IMR-90 (cell line): ENCODE measurements around the gene CD46. TPM values are rescaled to one million over a fixed set of nuclear protein-coding genes. Genes with fewer than 3 reads are reported as not detected.

Experiments used
- ATAC-seq: fragments of 200-7000 bp; cut with Tn5 transposase; 2 replicates; pipeline ENCODE4 v1.9.1; 2020; ENCODE audit warnings: low read depth, mild to moderate bottlenecking, moderate library complexity
- BruUV-seq: library from RNA; stranded (reverse); fragments of 400-500 nt; replicated peaks from 2 replicates; lab custom pipeline; 2021; lab: Mats Ljungman, UMichigan
- CTCF ChIA-PET: fragments of 300-600 bp; formaldehyde crosslinking; extraction: SDS; loops from one replicate; lab custom pipeline; 2021; ENCODE audit warnings: antibody characterized with exemption; lab: Yijun Ruan, JAX
- POLR2A ChIA-PET: fragments of 300-600 bp; sonication (Branson Sonifier 250); formaldehyde crosslinking; loops from one replicate; lab custom pipeline; 2022; ENCODE audit warnings: antibody characterized with exemption; ENCODE audit not compliant: unreplicated experiment; lab: Charles Lee
- DNase-seq: peaks from one replicate; pipeline ENCODE4 v3.0.0; 2013
- H2AFZ ChIP-seq: replicated peaks from 2 replicates; pipeline ENCODE3; 2013; ENCODE audit warnings: low read length, mild to moderate bottlenecking; ENCODE audit not compliant: poor library complexity
- H2AK5ac ChIP-seq: 2 replicates; pipeline ENCODE4 v1.6.1; 2013; ENCODE audit warnings: low read depth, low read length, inconsistent platforms
- H2AK9ac ChIP-seq: replicated peaks from 2 replicates; pipeline ENCODE3; 2013; ENCODE audit warnings: mild to moderate bottlenecking, low read depth, low read length, moderate library complexity; ENCODE audit not compliant: poor library complexity
- H2BK120ac ChIP-seq: 2 replicates; pipeline ENCODE4 v1.6.1; 2013; ENCODE audit warnings: low read depth, low read length, inconsistent platforms
- H2BK15ac ChIP-seq: 3 replicates; pipeline ENCODE4 v1.6.1; 2013; ENCODE audit warnings: low read depth, low read length, inconsistent platforms
- H2BK20ac ChIP-seq: 2 replicates; pipeline ENCODE4 v1.6.1; 2013; ENCODE audit warnings: low read depth, mild to moderate bottlenecking, inconsistent platforms, low read length, moderate library complexity
- H2BK5ac ChIP-seq: 2 replicates; pipeline ENCODE4 v1.6.1; 2013; ENCODE audit warnings: mild to moderate bottlenecking, low read depth, low read length, inconsistent platforms; ENCODE audit not compliant: poor library complexity, severe bottlenecking
- H3K14ac ChIP-seq: replicated peaks from 2 replicates; pipeline ENCODE4 v1.6.1; 2013; ENCODE audit warnings: low read depth, low read length, inconsistent platforms
- H3K18ac ChIP-seq: 2 replicates; pipeline ENCODE4 v1.6.1; 2013; ENCODE audit warnings: low read depth, low read length, control low read depth
- H3K23ac ChIP-seq: 2 replicates; pipeline ENCODE4 v1.6.1; 2013; ENCODE audit warnings: low read depth, low read length, inconsistent platforms
- H3K27ac ChIP-seq: 2 replicates; pipeline ENCODE4 v1.5.1; 2013; ENCODE audit warnings: mild to moderate bottlenecking, control low read depth, low read length; ENCODE audit not compliant: insufficient read depth
- H3K27me3 ChIP-seq: 2 replicates; pipeline ENCODE4 v1.6.1; 2013; ENCODE audit warnings: low read length; ENCODE audit not compliant: control insufficient read depth, insufficient read depth
- H3K36me3 ChIP-seq: 2 replicates; pipeline ENCODE4 v1.6.1; 2013; ENCODE audit warnings: low read length, mixed read lengths; ENCODE audit not compliant: control insufficient read depth, insufficient read depth
- H3K4ac ChIP-seq: 2 replicates; pipeline ENCODE4 v1.6.1; 2013; ENCODE audit warnings: low read depth, low read length, inconsistent platforms
- H3K4me1 ChIP-seq: 2 replicates; pipeline ENCODE4 v1.6.1; 2013; ENCODE audit warnings: low read length, mixed read lengths; ENCODE audit not compliant: control insufficient read depth, insufficient read depth
- H3K4me2 ChIP-seq: 2 replicates; pipeline ENCODE4 v1.6.1; 2013; ENCODE audit warnings: low read depth, mild to moderate bottlenecking, control low read depth, low read length, moderate library complexity
- H3K4me3 ChIP-seq: 2 replicates; pipeline ENCODE4 v1.5.1; 2013; ENCODE audit warnings: low read depth, mild to moderate bottlenecking, control low read depth, low read length, moderate library complexity; ENCODE audit not compliant: insufficient read depth
- H3K56ac ChIP-seq: 2 replicates; pipeline ENCODE4 v1.6.1; 2013; ENCODE audit warnings: low read length, inconsistent platforms; ENCODE audit not compliant: insufficient read depth; ENCODE audit errors: extremely low read depth
- H3K79me1 ChIP-seq, 2 experiments: 2 replicates each; pipeline ENCODE4 v1.6.1; 2013; ENCODE audit warnings: low read length in 2 of 2, inconsistent platforms in 1 of 2, low read depth in 1 of 2
- H3K9ac ChIP-seq: 2 replicates; pipeline ENCODE4 v1.6.1; 2013; ENCODE audit warnings: low read depth, low read length, control low read depth
- H3K9me1 ChIP-seq: 2 replicates; pipeline ENCODE4 v1.6.1; 2013; ENCODE audit warnings: low read length, inconsistent platforms; ENCODE audit not compliant: insufficient read depth
- H3K9me3 ChIP-seq: 2 replicates; pipeline ENCODE4 v1.6.1; 2013; ENCODE audit warnings: low read length; ENCODE audit not compliant: control insufficient read depth, insufficient read depth
- H4K20me1 ChIP-seq: 2 replicates; pipeline ENCODE4 v1.6.1; 2013; ENCODE audit warnings: low read length, inconsistent platforms; ENCODE audit not compliant: insufficient read depth
- H4K5ac ChIP-seq: 2 replicates; pipeline ENCODE4 v1.6.1; 2013; ENCODE audit warnings: mild to moderate bottlenecking, low read depth, low read length, control low read depth
- H4K8ac ChIP-seq, 2 experiments: 2 replicates each; pipeline ENCODE4 v1.6.1; 2013; ENCODE audit warnings: low read depth in 2 of 2, low read length in 2 of 2, control low read depth in 1 of 2, inconsistent platforms in 1 of 2
- H4K91ac ChIP-seq: 2 replicates; pipeline ENCODE4 v1.6.1; 2013; ENCODE audit warnings: low read depth, low read length, inconsistent platforms; ENCODE audit not compliant: insufficient read depth
- BHLHE40 ChIP-seq: fragments of 150-350 bp; IDR thresholded peaks from 2 replicates; pipeline ENCODE4 v1.6.1; 2016; ENCODE audit warnings: mild to moderate bottlenecking, low read depth, low read length
- CEBPB ChIP-seq: IDR thresholded peaks from 2 replicates; pipeline ENCODE4 v1.6.1; 2012; ENCODE audit warnings: low read depth, low read length, improper control_type of control experiment
- CHD1 ChIP-seq: IDR thresholded peaks from 2 replicates; pipeline ENCODE4 v1.6.1; 2012; ENCODE audit warnings: low read depth, low read length, improper control_type of control experiment
- CTCF ChIP-seq: conservative IDR thresholded peaks from 2 replicates; pipeline ENCODE4 v1.5.1; 2012; ENCODE audit warnings: mild to moderate bottlenecking, low read depth, low read length, improper control_type of control experiment
- ELK1 ChIP-seq: fragments of 150-350 bp; IDR thresholded peaks from 2 replicates; pipeline ENCODE4 v1.6.1; 2016; ENCODE audit warnings: low read depth, mild to moderate bottlenecking, low read length, moderate library complexity, borderline replicate concordance
- FOS ChIP-seq: fragments of 150-350 bp; IDR thresholded peaks from 2 replicates; pipeline ENCODE4 v1.6.1; 2016; ENCODE audit warnings: low read depth, low read length
- MAFK ChIP-seq: IDR thresholded peaks from 2 replicates; pipeline ENCODE4 v1.6.1; 2012; ENCODE audit warnings: low read depth, low read length, improper control_type of control experiment
- MAZ ChIP-seq: IDR thresholded peaks from 2 replicates; pipeline ENCODE4 v1.6.1; 2012; ENCODE audit warnings: low read depth, mild to moderate bottlenecking, low read length, improper control_type of control experiment, moderate library complexity, borderline replicate concordance
- NFE2L2 ChIP-seq: fragments of 150-350 bp; IDR thresholded peaks from 2 replicates; pipeline ENCODE4 v1.6.1; 2016; ENCODE audit warnings: low read depth, mild to moderate bottlenecking, low read length
- POLR2A ChIP-seq: IDR thresholded peaks from 2 replicates; pipeline ENCODE4 v1.6.1; 2012; ENCODE audit warnings: mild to moderate bottlenecking, low read depth, low read length
- RAD21 ChIP-seq: IDR thresholded peaks from 2 replicates; pipeline ENCODE4 v1.6.1; 2012; ENCODE audit warnings: low read length, improper control_type of control experiment
- RCOR1 ChIP-seq: IDR thresholded peaks from 2 replicates; pipeline ENCODE4 v1.6.1; 2012; ENCODE audit warnings: mild to moderate bottlenecking, low read length, improper control_type of control experiment; ENCODE audit not compliant: insufficient replicate concordance
- RFX5 ChIP-seq: IDR thresholded peaks from 2 replicates; pipeline ENCODE4 v1.8.0; 2012; ENCODE audit warnings: low read depth, mild to moderate bottlenecking, low read length, moderate library complexity
- WGBS, 2 experiments: methylation state at CpG; one replicate each; pipeline versions ENCODE4 v1.1.5 to v1.1.7; 2013; ENCODE audit warnings: missing lambda C conversion rate in 2 of 2; ENCODE audit not compliant: insufficient read length in 1 of 2; ENCODE audit errors: extremely low coverage in 2 of 2; 5-methylcytosine and 5-hydroxymethylcytosine counted together
- dilution Hi-C: fragments of 300-500 bp; cut with HindIII; formaldehyde crosslinking; loops from one replicate; pipeline ENCODE4 v1.14.3; 2018; ENCODE audit warnings: low sequenced_read_pairs; ENCODE audit not compliant: unreplicated experiment
- in situ Hi-C: fragments of 300-500 bp; cut with MboI; formaldehyde crosslinking; loops from 3 replicates; pipeline ENCODE4 v1.14.3; 2019; ENCODE audit warnings: low sequenced_read_pairs, inconsistent platforms, mixed read lengths
- intact Hi-C: fragments of 100-400 bp; cut with micrococcal nuclease; formaldehyde crosslinking; loops from 2 replicates; pipeline ENCODE4 v1.10.0; 2022
- polyA plus RNA-seq, 3 experiments: library from polyadenylated mRNA; depleted of rRNA; stranded (reverse); fragments of >200 nt; gene quantifications; 2 replicates each; pipeline ENCODE4 v1.2.3, GENCODE V29; 2012; ENCODE audit warnings: low replicate concordance in 1 of 3
- total RNA-seq: library from RNA; depleted of rRNA; stranded (reverse); fragments of >200 nt; gene quantifications from 2 replicates; pipeline ENCODE4 v1.2.3, GENCODE V29; 2012
- TF ChIP-seq, protein P1 (sequence below): fragments of 150-350 bp; IDR thresholded peaks from 2 replicates; pipeline ENCODE4 v1.6.1; 2017; ENCODE audit warnings: mild to moderate bottlenecking, antibody characterized with exemption, low read length, low read depth

The CD46 gene
- total and polyA plus RNA-seq, 2 of the 4 experiments (the other 2 are of a cell fraction): 37.1 to 82.0 TPM

GRCh38 chr1:207745839-207746767 lies 5.8 kb upstream of the CD46 start:
- H3K9me1 ChIP-seq: no peaks in the 10 kb centered on the region
- ChIA-PET CTCF (interaction anchor here (0.6 kb wide), 1 partner anchor 9 kb away, joined by 3 read pairs; no protein-coding TSS in a partner anchor), POLR2A (no interaction called here)
- no peak overlapping the region; the same call in 1 of the 2 replicates for H3K18ac ChIP-seq
- no peaks in the 10 kb centered on the region for H3K9me3 ChIP-seq
- H3K56ac ChIP-seq: no peak overlapping the region
- ATAC-seq (peak; percentile 40; the same call in 1 of the 2 replicates), DNase-seq (no peak)
- H3K27ac ChIP-seq: no peak overlapping the region
- no peak overlapping the region for H2AK5ac ChIP-seq
- no peak overlapping the region for H2BK120ac ChIP-seq
- H3K4me1 ChIP-seq: no peaks in the 10 kb centered on the region; the same call in 1 of the 2 replicates
- no peak overlapping the region for H4K91ac ChIP-seq
- intact Hi-C loops: no loop called here
- no peak overlapping the region for H3K4me3 ChIP-seq
- in situ Hi-C loops: no loop called here
- H2BK5ac ChIP-seq: no peak overlapping the region
- no peaks in the 10 kb centered on the region for H4K20me1 ChIP-seq
- no peak overlapping the region for H3K4ac ChIP-seq
- no peak overlapping the region for H2AK9ac ChIP-seq
- H3K79me1 ChIP-seq: peaks cover 0 to 3% of the 10 kb centered on the region in 2 experiments; a peak in 1 of 4 replicates
- WGBS, 2 experiments: no CpG with 5 or more reads among the region's 6 CpGs
- no peak overlapping the region for H2BK15ac ChIP-seq
- no peak overlapping the region for H3K4me2 ChIP-seq
- dilution Hi-C loops: no loop called here
- H2BK20ac ChIP-seq: no peak overlapping the region
- no TSS peak for BruUV-seq
- no peak overlapping the region; a peak in 1 of 4 replicates for H4K8ac ChIP-seq
- no peaks in the 10 kb centered on the region for H3K27me3 ChIP-seq
- no peak overlapping the region for H3K9ac ChIP-seq
- no peak overlapping the region for H3K14ac ChIP-seq
- no peak overlapping the region for H3K23ac ChIP-seq
- no peaks in the 10 kb centered on the region for H3K36me3 ChIP-seq
- no peak overlapping the region for H4K5ac ChIP-seq
- no peak overlapping the region for H2AFZ ChIP-seq
- no peak for TF ChIP-seq RAD21
- no peak for TF ChIP-seq NFE2L2
- TF ChIP-seq RFX5: no peak
- no peak for TF ChIP-seq CTCF
- TF ChIP-seq BHLHE40: no peak
- TF ChIP-seq FOS: no peak
- no peak for TF ChIP-seq ELK1
- no peak for TF ChIP-seq CEBPB
- no peak for TF ChIP-seq CHD1
- no peak for TF ChIP-seq MAFK
- no peak for TF ChIP-seq MAZ
- TF ChIP-seq POLR2A: no peak
- TF ChIP-seq RCOR1: no peak
- TF ChIP-seq, protein P1, sequence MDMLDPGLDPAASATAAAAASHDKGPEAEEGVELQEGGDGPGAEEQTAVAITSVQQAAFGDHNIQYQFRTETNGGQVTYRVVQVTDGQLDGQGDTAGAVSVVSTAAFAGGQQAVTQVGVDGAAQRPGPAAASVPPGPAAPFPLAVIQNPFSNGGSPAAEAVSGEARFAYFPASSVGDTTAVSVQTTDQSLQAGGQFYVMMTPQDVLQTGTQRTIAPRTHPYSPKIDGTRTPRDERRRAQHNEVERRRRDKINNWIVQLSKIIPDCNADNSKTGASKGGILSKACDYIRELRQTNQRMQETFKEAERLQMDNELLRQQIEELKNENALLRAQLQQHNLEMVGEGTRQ: no peak
